C4-2B (cell line): Measurements from ENCODE around the gene WDTC1.

Experiments used
- CTCF ChIP-seq: fragments of 450-650 bp; conservative IDR thresholded peaks from 2 replicates; pipeline ENCODE4 v1.5.1; 2017; ENCODE audit warnings: mild to moderate bottlenecking
- ZFX ChIP-seq: fragments of 450-650 bp; IDR thresholded peaks from 2 replicates; pipeline ENCODE4 v1.6.1; 2017

GRCh38 chr1:27302612-27303011, 68.2 kb downstream of the WDTC1 start:
- no peak for TF ChIP-seq CTCF
- TF ChIP-seq ZFX: no peak
